ENCODE results near the gene HDAC5. TPM values are rescaled to one million over a fixed set of nuclear protein-coding genes. Genes with fewer than 3 reads are reported as not detected.

HDAC5 gene
- total and polyA plus RNA-seq, 2 of the 8 experiments (the other 6 are each of a cell fraction or from before 2014, with no cell fraction given): 48.5 to 54.4 TPM

- no peak for FAIRE-seq
- WGBS, 2 experiments (ENCODE audit: extremely low coverage in 1 of 2, insufficient coverage in 1 of 2, insufficient read length in 1 of 2, insufficient replicate concordance in 2 of 2, low coverage in 1 of 2, low lambda C conversion rate in 2 of 2, missing lambda C conversion rate in 1 of 2): 91% methylated on average over 8 of the region's 9 CpGs; no CpG with 5 or more reads in 1 of the 2 experiments
These were observed 11.5 kb upstream of the HDAC5 start for GRCh38 chr17:44134752-44135568.

More at GRCh38 chr17:44134752-44135568, 11.5 kb upstream of the HDAC5 start:
- H2BK5ac ChIP-seq (ENCODE audit: low read depth, low read length): no peak overlapping the region
- H3K14ac ChIP-seq (ENCODE audit: insufficient read length): no peak overlapping the region
- no peak overlapping the region for H2AK5ac ChIP-seq (ENCODE audit: low read depth, low read length)
- H2AFZ ChIP-seq (ENCODE audit: low read length): no peak overlapping the region
- H3K4me1 ChIP-seq (replicated peaks in 1 of 4; ENCODE audit: control insufficient read depth in 3 of 4, insufficient read depth in 4 of 4, low read length in 3 of 4): peaks cover 9 to 16% (median 15%) of the 10 kb centered on the region in 4 experiments
- H3K79me2 ChIP-seq (ENCODE audit: control insufficient read depth in 1 of 2, insufficient read depth in 2 of 2, low read length in 2 of 2): no peaks in the 10 kb centered on the region
- no peak for DNase-seq (ENCODE audit: low read depth in 1 of 2, low spot score in 2 of 2)
- H2BK20ac ChIP-seq (ENCODE audit: low read length): no peak overlapping the region
- H3K79me1 ChIP-seq (ENCODE audit: low read depth, low read length): no peaks in the 10 kb centered on the region
- H3K9me3 ChIP-seq (ENCODE audit: insufficient read depth in 2 of 2, low read depth in 1 of 2, low read length in 1 of 2): no peaks in the 10 kb centered on the region
- H3K23ac ChIP-seq (ENCODE audit: insufficient read length): no peak overlapping the region
- ChIA-PET CTCF (ENCODE audit: partially characterized antibody) (interaction anchor here (0.6 to 4.4 kb wide), 8 partner anchors 11 to 217 kb away, joined by 3 to 26 read pairs (median 3); partner anchors contain the start of gene HDAC5), POLR2A (ENCODE audit: partially characterized antibody) (interaction anchor here (1.1 to 1.4 kb wide), 2 partner anchors 12 to 68 kb away, joined by 4 to 5 read pairs; partner anchors contain the start of genes HDAC5 and LSM12)
- H3K23me2 ChIP-seq (ENCODE audit: low read depth, low read length): no peaks in the 10 kb centered on the region; the same call in 1 of the 2 replicates
- H4K20me1 ChIP-seq (replicated peaks in 1 of 2; ENCODE audit: control insufficient read depth in 1 of 2, insufficient read depth in 2 of 2, low read length in 2 of 2): no peaks in the 10 kb centered on the region
- H3K27ac ChIP-seq (ENCODE audit: low read depth, low read length): no peak overlapping the region
- H3K4ac ChIP-seq (replicated peaks; ENCODE audit: insufficient read length, low read depth, low read length): no peak overlapping the region
- H3K27me3 ChIP-seq (replicated peaks in 1 of 4; ENCODE audit: control insufficient read depth in 3 of 4, extremely low read depth in 1 of 4, insufficient read depth in 3 of 4, low read length in 3 of 4): no peaks in the 10 kb centered on the region
- no peak for TF ChIP-seq CREB1 (IDR thresholded peaks at IDR 0.05)
- TF ChIP-seq KDM4A (IDR thresholded peaks at IDR 0.05; ENCODE audit: low read depth, low read length, severe bottlenecking): no peak
- TF ChIP-seq NRF1 (IDR thresholded peaks at IDR 0.05; ENCODE audit: low read depth, low read length): no peak
- TF ChIP-seq USF2 (IDR thresholded peaks at IDR 0.05; ENCODE audit: low read length): no peak
- no peak for TF ChIP-seq SP4 (IDR thresholded peaks at IDR 0.05; ENCODE audit: low read length)
- TF ChIP-seq KDM1A (IDR thresholded peaks at IDR 0.05; ENCODE audit: borderline replicate concordance, low read length): no peak
- H4K8ac ChIP-seq (ENCODE audit: extremely low read depth, insufficient read depth, low read length): no peak overlapping the region
- H3K18ac ChIP-seq (ENCODE audit: extremely low read depth, low read length): no peak overlapping the region
- no peak overlapping the region for H2BK15ac ChIP-seq (ENCODE audit: low read length)
- no peak overlapping the region for H3K4me2 ChIP-seq (ENCODE audit: insufficient read depth in 1 of 2, low read depth in 2 of 2, low read length in 2 of 2)
- no peak overlapping the region for H3K56ac ChIP-seq (replicated peaks; ENCODE audit: insufficient read length, low read depth, low read length)
- H4K5ac ChIP-seq (ENCODE audit: insufficient read length, low read depth, low read length): no peak overlapping the region
- no peak overlapping the region for H3K9ac ChIP-seq (replicated peaks in 1 of 4; ENCODE audit: extremely low read depth in 1 of 4, low read depth in 3 of 4, low read length in 3 of 4)
- no peak overlapping the region for H2BK120ac ChIP-seq (replicated peaks; ENCODE audit: low read depth, low read length)
- H4K91ac ChIP-seq (replicated peaks; ENCODE audit: insufficient read length, low read length): peak overlapping the region; percentile 69
- H3K36me3 ChIP-seq (ENCODE audit: control insufficient read depth in 2 of 4, insufficient read depth in 4 of 4, low read length in 3 of 4): no peaks in the 10 kb centered on the region
- H2BK12ac ChIP-seq (ENCODE audit: low read depth, low read length): no peak overlapping the region
- H3K4me3 ChIP-seq (ENCODE audit: extremely low read depth in 1 of 4, insufficient read depth in 2 of 4, low read depth in 3 of 4, low read length in 4 of 4): no peak overlapping the region

All from H1 (cell line).